Left forelimb (tissue), 1 donor: ENCODE measurements around the gene BFAR.
"Not testable (repeated sequence)": the region's sequence is repeated elsewhere in the genome, so short reads cannot be mapped to it uniquely, and the experiment has no call there.

Source experiments
- DNase-seq: peaks from one replicate; pipeline ENCODE4 v3.0.0-alpha.2; 2018; ENCODE audit warnings: low spot score

Gene BFAR

GRCh38 chr16:14635395-14636165, 2.8 kb downstream of the BFAR start:
- DNase-seq, result no peak

DNA sequence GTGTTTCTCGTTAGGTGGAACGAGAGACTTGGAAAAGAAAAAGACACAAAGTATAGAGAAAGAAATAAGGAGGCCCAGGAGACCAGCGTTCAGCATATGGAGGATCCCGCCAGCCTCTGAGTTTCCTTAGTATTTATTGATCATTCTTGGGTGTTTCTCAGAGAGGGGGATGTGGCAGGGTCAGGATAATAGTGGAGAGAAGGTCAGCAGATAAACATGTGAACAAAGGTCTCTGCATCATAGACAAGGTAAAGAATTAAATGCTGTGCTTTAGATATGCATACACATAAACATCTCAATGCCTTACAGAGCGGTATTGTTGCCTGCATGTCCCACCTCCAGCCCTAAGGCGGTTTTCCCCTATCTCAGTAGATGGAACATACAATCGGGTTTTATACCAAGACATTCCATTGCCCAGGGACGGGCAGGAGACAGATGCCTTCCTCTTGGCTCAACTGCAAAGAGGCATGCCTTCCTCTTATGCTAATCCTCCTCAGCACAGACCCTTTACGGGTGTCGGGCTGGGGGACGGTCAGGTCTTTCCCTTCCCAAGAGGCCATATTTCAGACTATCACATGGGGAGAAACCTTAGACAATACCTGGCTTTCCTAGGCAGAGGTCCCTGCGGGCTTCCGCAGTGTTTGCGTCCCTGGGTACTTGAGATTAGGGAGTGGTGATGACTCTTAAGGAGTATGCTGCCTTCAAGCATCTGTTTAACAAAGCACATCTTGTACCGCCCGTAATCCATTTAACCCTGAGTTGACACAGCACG, 3.6 kb downstream of the BFAR start:
- not testable (repeated sequence) for DNase-seq

GRCh38 chr16:14636951-14637240, 4.1 kb downstream of the BFAR start:
- DNase-seq, result not testable (repeated sequence)

DNA sequence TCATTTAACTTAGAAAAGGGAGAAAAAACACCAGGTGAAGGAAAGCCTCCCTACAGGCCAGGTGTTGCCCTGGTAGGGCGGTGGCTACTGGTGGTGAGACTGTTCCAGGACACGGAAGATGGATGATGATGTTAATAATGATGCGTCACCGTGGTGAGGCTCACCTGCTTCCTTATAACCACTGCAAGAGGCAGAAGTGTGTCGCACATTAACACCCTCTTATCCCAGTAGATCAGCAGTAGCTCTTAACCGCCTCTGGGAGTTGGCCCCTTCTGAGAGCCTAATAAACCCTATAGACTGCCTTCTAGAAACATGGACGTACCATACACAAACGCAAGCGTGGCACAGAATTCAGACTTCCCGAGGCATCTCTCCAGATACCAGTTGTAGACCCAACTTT, 7.8 kb downstream of the BFAR start:
- no peak for DNase-seq

- no peak for DNase-seq
Measured at GRCh38 chr16:14641206-14641605, 8.5 kb downstream of the BFAR start.

DNA sequence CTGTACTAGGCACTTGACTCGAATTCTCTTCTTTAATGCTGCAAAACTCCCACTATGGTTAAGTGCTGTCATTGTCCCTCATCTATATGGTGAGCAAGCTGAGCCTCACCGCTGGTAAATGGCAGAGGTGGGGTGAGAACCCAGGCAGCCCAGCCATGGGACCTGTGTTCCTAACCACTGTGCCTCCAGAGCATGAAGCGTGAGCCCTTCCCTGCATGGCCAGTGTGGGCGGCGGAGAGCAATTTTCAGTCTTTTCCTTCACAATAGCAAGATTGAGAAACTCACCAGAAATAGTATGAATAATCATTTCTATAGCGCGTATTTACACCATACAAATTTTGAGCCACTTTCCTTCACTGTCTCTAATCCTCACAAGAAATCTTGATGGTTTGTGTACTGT, 9.2 kb downstream of the BFAR start:
- no peak for DNase-seq

GRCh38 chr16:14649816-14650215, 17.1 kb downstream of the BFAR start:
- DNase-seq, result no peak

- DNase-seq, result no peak
Measured at GRCh38 chr16:14650629-14651028, 17.9 kb downstream of the BFAR start.

DNA sequence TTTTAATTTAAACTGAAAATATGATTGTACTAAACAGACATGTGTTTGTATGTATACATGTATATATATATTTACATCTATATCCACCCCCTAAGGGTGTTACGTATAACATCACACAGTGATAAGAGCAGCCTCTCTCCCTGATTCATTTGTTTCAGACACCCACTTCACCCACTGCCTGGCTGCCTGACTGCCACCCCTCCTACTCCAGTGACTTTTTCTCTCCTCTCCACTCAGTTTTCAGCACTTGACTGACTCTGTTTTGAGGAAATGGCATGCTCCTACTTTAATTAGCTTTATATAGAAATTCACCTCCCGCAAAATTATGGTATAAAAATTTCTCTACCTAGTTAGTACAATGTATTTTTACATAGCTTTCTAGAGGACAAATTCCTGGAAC, 20.0 kb downstream of the BFAR start:
- no peak for DNase-seq

DNA sequence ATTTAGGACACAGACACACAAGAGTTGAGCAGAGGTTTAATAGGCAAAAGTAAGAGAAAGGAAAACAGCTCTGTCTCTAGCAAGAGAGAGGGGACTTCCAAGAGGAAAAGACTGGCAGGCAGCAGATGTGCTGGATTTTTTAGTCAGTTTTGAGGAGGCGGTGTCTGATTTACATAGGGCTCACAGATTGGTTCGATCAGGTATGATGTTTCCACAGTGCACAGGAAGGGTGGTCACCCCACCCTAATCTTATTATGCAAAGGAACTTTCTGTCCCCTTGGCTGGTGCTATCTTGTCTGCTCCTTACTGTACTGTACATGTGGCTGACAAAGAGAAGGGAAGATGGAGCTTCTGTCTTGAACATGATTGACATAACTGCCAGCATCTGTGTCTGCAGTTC, 25.3 kb downstream of the BFAR start:
- no peak for DNase-seq

GRCh38 chr16:14667347-14668266, 34.9 kb downstream of the BFAR start:
- no peak for DNase-seq

- no peak for DNase-seq
Measured at GRCh38 chr16:14668556-14669223, 35.9 kb downstream of the BFAR start.

- no peak for DNase-seq
Measured at GRCh38 chr16:14669776-14670175, 37.0 kb downstream of the BFAR start.

DNA sequence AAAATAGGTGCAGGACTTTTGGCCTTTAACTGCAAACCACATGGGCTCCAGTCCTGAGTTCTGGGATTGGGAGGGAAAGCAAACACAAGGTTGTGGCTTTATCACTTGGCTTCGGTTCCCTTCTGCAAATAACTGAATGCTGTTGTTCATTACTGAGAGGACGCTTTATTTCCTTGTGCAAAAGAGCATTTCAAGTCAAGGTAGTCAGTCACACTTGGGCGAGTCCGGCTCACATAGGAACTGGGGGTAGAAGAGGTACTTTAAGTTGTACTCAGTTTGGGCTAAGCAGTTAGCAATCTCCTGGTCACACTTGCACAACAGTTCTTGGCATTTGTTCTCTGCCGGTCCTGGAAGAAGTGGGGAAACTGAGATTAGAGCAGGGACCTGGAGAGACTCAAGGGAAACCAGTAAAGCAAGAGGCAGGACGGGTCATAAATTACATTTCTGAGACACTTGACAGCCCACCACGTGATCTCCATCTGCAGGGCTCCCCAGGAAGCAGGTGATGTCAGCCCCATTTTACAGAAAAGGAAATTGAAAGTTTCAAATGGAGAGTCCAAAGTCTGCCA, 39.7 kb downstream of the BFAR start:
- DNase-seq, result no peak

DNA sequence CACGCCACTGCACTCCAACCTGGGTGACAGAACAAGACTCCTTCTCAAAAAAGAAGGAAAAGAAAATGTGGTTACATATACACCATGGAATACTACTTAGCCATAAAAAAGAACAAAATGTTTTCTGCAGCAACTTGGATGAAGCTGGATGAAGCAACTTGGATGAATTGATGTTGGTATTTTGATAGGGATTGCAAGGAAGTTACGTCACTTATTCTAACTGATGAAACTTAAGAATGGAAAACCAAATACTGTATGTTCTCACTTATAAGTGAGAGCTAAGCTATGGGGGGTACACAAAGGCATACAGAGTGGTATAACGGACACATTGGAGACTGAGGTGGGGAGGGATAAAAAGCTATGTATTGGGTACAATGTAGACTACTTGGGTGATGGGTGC, 43.9 kb downstream of the BFAR start:
- no peak for DNase-seq

- DNase-seq, result no peak
Measured at GRCh38 chr16:14677627-14678026, 44.9 kb downstream of the BFAR start.

- DNase-seq, result no peak
Measured at GRCh38 chr16:14678748-14679497, 46.2 kb downstream of the BFAR start.

DNA sequence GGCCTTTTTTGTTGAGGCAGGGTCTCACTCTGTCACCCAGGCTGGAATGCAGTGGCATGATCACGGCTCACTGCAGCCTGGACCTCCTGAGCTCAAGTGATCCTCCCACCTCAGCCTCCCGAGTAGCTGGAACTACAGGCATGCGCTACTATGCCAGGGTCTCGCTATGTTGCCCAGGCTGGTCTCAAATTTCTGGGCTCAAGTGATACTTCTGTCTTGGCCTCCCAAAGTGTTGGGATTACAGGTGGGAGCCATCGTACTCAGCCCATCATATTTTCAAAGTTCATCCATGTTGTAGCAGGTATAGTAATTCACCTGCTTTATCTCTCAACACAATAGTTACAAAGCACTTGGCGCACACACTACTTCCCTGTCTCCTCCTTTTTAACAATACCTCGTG, 47.6 kb downstream of the BFAR start:
- not testable (repeated sequence) for DNase-seq

DNA sequence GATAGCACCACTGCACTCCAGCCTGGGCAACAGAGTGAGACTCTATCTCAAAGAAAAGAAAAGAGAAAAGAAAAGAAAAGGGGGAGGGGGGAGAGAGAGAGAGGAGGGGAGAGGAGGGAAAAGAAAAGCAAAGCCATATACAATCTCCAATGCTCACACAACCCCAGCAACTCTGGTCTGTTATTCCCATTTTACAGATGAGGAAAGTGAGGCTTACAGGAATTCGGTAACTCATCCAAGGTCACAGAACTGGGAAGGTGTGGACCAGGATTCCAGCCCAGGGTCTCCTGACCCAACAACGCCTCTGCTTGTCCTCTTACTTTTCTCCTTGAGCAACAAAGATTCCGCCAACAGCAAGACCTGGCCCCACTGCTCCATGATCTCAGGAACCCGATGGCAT, 48.4 kb downstream of the BFAR start:
- no peak for DNase-seq

- DNase-seq, result no peak
Measured at GRCh38 chr16:14682121-14682520, 49.4 kb downstream of the BFAR start.
